ENCODE data around the gene PRDM2.

Gene PRDM2

DNA sequence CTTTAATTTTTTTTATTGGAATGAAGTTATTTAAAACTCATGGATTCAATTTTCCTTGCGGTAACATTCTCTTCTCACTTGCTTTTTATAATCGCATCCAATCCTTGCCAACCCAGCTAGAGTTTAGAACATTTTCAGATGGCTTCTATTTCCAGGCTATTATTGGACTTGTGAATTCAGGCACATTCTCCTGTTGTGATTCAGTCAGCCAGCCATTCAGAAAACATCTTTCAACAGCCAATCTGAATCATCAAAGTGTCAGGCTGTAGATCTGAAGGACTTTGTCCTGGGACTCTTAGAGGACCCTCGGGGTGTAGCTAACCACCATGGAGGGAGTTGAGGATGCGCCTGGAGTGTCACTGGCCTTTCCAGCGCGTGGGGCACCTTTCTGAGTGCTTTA lies 92.4 kb downstream of the PRDM2 start:
- no peak for DNase-seq (ENCODE audit: low spot score)

DNA sequence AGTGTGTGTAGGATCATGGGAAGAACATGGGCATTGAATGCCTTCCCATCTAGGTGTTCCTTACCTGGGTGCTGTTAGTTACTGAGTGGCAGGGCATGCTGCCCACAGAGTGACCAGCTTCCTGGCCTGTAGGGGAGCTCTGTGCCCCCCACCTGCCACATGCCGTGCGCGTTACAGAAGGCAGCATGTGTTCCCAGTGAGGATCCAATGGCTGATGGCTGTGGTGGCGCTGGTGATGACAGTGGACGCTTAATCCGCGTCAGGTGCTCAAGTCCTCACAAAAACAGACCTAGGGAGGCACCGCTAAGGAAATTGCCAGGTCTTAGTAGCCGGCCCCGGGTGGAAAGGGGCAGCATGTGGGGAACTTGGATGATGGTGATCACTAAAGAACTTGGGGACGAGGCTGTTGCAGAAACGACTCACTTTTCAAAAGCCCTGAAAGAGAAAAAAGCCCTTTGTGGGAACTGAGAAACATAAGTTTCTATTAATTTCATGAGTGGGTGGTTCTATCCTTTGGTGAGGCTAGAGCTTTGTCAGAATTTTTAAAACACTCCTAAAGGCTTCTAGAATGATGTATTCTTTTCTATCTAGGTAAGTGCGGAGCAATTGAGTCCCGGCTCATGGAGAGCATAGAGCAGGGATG lies 93.2 kb downstream of the PRDM2 start:
- no peak for DNase-seq (ENCODE audit: low spot score)

DNA sequence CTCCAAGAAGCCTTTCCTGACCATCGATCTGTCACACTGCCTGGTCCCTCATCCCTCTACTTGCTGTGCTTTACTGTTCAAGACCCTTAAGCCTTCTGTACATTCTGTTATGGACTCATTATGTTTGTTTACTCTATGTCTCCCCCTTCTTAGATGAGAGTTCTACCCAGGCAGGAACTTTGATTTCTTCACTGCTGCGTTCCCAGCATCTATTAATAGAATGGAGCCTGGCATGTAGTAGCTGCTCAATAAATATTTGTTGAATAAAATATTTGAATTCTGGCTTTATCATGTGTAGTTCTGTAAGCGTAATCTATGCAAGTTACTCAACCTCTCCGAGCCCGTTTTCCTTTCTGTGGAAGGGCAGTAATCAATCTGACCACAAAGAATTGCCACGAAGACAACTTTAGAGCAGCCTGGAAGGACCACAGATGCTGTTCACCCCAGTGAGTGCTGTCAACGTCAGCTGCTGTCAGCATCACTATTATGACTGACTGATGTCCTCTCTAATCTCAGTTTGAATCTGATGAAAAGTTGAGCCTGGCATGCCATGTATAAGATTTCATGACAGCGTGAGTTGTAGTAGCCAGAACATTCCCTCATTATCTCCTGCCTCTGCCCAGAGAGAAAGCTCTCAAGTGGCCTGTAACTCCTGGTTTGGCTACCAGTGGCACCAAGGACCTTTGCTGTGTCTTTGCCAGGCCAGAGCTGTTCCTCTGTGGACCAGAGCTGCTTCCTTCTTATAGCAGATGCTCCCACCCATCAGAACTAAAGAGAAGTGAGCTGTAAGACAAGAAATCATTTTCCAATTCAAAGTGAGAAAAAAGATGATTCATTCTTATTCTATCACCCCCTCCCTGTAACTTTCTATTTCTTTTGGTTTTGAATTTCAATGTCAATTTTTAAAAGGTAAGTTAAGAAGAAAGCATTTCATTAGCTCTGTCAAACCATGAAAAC lies 94.5 kb downstream of the PRDM2 start:
- no peak for DNase-seq (ENCODE audit: low spot score)

DNA sequence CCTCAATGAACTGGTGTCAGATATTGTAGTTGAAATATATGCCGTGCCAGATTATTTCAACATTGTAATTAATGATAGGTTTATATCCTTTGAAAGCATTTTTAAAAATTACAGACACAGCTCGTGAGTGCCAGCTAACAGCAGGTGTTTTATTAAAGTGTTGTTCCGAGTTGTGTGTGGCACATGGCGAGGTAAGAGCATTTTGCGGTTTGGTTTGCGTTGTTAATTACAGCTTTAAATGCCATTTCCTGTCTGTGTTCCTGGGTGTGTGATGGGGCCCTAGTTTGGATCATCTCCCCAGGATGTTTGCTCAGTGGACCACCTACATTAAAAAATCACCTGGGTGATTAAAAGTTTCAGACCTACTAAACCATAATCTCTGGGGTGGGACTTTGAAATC lies 97.4 kb downstream of the PRDM2 start:
- no peak for DNase-seq (ENCODE audit: low spot score)

DNA sequence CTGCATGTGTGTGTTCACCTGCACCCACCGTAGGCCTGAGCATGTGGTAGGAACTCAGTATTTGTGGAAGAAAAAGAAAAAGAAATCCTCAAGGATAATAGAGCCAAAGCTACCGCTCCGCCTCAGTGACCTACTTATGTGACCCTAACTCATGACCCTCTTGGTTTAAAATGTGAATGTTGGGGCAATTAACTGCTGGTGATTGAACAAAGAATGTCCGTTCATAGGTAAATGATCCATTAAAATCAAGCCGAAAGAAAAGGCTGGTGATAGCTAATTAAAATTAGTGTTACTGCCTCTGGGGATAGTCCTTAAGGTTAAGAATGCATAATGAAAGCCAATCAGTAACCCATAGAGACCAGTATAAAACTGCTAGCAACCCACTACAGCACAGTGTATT lies 98.1 kb downstream of the PRDM2 start:
- DNase-seq (ENCODE audit: low spot score), result no peak

DNA sequence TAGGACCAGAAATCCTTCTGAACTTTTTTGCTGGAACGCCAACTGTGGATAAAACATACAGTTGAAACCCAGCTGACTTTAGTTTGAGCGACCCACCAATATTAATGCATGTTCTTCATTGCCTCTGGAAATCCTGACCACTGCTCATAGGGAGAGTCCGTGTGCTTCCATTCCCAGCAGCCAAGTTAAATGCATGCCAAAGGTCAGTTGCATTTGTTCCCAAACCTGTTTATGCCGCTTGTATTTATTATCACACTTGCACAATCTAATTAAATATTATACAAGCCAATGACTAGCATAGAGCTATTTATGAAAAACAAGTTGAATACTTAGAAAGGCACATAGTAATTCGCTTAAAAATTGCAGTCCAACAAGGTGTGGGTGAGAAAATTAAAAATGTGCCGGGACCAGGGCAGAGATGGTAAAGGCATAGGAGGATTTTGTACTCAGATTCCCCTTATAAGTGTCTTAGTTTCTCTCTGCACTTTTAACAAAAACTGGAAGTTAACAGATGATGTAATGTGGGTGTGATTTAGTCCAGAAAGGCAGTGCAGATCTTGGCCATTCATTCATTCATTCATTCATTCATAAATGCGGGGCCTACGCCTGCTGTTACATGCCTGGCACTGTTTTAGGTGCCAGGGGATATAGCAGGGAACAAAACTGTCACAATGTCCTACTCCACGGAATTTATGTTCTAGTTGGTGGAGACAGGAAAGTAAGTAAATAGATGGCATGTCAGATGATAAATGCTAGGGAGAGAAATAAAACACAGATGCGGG lies 99.7 kb downstream of the PRDM2 start:
- no peak for DNase-seq (ENCODE audit: low spot score)

DNA sequence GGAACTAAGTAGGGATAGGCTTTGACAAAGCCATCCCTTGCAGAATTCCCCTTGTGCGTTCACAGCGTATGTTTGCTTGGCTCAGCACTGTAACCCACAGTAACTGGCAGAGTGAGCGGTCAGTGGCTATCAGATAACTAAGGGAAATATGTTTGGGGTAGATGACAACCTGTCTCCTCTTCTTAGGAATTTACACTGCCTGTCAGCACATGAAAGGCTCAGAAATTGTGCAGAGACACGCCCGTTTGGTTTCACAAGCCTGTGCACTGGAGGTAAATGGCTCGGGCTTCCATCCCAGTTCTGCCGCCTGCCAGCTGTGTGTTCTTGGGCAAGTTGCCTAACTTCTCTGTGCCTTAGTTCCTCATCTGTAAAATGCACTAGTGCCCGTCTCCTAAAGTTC lies 101.2 kb downstream of the PRDM2 start:
- no peak for DNase-seq (ENCODE audit: low spot score)

DNA sequence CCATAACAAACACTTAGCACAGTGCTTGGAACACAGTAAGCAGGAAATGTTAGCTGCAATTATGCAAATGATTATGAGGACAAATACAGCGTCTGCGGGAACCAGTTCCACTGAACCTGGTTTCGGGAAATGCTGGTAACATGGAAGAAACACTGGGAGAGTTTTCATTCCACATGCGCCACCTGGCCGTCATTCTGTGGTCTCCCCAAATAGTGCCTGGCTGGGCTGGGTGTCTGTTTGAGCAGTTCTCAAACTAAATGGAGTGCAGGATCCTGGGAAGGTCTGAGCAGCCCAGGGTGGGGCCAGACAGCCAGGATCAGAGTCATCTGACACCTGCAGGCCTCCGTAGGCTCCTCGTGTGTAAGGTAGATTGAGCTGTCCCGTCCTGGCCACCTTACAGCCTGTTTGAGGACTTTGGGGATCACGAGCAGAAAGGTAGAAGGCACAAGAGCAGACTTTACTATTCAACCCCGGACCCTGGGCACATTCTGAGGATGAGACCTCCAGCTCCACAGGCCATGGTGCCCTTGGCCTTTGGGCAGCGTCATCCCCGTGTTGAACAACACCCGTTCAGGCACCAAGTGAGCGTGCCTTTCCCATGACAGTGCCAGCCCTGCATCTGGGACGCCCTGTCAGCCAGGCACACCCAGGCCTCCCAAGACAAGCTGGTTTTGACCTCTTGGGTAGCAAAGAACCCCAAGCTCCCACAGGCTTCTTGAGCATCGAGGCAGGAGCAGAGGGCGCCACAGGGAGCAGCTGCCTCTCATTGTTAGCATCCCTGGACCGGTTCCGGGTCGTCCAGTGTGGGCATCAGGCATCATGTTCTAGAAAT lies 101.9 kb downstream of the PRDM2 start:
- no peak for DNase-seq (ENCODE audit: low spot score)

DNA sequence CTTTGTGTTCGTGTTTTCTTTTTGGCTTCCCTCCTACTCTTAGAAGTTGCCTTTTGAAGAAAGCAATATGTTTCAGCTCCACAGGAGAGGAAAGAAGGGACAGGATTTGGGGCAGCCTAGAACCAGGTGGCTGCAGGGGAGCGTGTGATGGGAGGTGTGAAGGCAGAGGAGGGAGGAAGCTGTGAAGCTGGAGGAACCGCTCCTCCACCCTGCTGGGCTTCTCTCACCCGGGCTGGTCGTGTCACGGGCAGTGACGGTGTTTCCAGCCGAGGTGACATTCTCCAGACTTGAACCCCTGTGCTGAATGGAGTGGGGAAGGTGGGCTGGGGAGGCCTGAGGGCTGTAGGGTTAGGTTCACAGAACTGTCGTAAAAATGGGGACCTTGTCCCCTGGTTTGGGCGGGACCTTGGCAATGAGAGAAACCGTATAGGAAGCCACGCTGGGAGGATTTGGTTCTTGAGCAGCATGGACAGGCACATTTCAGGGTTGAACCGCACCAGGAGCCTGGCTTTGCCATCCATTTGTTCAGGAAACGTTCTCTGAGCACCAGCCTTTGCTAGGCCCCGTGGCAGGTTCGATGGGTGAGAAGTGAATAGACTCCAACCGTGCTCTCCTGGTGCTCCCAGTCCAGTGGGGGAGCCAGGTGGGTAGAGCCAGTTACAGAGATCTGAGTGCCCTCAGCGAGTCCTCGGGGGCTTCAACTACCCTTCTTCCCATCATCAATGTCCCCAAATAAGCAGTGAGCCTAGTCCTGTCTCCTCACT lies 103.0 kb downstream of the PRDM2 start:
- DNase-seq (ENCODE audit: low spot score), result no peak

DNA sequence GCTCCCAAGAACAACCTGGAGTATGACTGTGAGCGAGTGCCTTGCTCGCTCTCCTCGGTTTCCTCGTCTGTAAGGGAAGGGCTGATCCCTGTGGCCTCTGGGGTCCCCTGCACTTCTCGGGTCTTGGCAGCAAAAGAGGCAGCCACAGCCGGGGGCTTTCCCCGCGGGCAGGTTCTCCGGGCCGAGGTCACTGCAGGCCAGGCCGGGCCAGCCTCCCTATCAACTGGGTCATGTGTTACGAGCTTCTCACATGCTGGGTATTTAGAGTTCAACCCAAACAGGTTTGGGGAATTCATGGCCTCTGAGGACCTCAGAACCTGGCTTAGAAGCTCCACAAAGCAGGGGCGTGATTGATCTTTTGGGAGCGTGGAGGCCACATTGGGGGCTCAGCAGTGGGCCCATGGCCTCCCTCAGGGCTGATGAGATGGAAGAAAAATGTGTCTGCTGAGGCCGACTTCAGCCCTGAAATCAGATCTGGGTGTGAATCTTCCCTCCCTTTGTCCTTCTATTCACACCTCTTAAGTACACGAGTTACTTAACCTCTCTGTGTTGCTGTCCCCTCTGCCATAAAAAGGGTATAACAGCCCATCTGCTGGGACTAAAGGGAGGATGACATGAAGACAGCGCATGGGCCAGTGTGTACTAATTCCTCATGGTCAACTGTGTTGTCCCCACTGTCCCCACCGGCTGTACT lies 103.7 kb downstream of the PRDM2 start:
- DNase-seq (ENCODE audit: low spot score), result no peak

DNA sequence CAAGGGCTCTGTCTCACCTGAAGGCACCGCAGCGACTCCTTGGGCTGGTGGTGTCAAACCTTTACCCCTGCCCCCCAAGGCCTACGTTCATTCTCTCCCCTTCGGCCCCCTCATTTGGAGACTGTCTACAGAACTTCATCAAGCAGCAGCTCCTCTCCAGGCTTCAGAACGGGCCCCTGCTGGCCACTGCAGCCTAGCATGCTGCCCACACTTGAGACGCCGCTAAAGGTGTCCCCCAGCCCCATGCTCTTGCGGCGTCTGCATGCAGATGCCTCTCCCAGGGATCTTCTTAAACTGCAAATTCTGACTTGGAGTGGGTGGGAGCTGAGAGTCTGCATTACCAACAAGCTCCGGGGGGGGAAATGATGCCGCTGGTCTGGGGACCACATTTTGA lies 104.2 kb downstream of the PRDM2 start:
- no peak for DNase-seq (ENCODE audit: low spot score)

DNA sequence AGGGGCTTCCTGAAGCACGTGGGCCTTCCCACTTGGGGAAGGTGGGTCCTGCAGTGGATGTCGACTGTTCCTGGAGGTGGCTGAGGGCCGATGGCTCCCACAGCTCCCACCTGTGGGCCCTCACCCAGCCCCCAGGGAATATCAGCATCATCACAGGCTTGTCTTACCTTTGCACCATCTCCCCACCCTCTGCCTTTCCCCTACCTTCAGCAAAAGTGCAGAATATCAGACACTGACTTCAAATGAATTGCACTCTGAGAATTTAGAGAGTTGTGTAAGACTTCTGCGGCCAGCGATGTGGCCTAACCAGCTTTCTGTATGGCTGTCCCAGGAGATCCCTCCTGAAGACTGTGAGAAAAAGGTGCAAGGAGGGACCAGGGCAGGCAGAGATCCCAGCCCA lies 105.4 kb downstream of the PRDM2 start:
- DNase-seq (ENCODE audit: low spot score), result no peak

DNA sequence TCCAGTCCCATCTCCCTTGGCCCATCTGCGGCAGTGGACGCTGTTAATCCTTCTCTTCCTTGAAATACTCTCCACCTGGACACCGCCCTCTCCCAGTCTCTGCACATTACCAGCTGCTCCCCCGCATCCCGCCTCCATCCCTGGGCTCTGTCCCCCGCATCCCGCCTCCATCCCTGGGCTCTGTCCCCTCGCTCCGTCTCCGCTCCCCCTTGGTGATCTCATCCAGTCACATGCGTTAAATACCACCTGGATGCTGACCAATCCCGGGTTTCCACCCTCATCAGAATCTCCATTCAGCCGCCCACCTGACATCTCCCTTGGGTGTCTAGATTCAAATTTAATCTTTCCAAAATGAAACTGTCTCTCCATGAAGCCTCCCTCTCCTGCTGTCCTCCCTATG lies 106.1 kb downstream of the PRDM2 start:
- no peak for DNase-seq (ENCODE audit: low spot score)

DNA sequence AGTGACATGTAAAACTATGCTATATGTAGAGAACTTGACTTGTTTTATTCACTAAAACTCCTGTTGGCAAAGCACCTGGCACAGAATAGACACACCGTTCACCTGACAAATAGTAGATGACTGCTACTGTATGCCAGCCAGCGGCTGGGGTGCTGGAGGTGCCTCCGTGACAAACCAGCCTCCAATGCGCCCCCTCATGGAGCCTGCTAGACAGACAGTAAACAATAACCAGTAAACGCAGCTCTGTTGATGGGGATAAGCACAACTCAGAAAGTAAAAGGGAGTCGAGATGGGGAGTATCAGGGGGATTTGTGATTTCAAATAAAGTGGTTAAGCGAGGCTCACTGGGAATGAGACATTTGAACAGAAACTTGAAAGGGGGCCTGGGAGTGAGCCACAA lies 107.2 kb downstream of the PRDM2 start:
- no peak for DNase-seq (ENCODE audit: low spot score)

DNA sequence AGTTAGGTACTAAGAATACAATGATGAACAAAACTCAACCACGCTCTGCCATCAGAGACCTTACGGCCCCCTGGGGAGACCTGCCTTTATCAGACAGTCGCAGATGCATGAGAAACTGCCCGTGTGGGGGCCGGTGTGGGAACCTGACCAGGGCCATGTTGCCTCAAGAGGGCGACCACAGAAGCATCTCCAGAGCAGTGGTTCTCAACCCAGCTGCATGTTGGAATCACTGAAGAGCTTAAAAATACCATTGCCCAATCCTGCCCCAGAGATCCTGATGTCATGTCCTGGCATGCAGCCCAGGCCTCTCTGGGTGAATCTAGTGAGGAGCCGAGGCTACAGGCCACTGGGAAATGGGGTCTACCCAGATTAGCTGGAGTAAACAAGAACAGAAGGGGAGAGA lies 108.7 kb downstream of the PRDM2 start:
- DNase-seq (ENCODE audit: low spot score), result no peak

DNA sequence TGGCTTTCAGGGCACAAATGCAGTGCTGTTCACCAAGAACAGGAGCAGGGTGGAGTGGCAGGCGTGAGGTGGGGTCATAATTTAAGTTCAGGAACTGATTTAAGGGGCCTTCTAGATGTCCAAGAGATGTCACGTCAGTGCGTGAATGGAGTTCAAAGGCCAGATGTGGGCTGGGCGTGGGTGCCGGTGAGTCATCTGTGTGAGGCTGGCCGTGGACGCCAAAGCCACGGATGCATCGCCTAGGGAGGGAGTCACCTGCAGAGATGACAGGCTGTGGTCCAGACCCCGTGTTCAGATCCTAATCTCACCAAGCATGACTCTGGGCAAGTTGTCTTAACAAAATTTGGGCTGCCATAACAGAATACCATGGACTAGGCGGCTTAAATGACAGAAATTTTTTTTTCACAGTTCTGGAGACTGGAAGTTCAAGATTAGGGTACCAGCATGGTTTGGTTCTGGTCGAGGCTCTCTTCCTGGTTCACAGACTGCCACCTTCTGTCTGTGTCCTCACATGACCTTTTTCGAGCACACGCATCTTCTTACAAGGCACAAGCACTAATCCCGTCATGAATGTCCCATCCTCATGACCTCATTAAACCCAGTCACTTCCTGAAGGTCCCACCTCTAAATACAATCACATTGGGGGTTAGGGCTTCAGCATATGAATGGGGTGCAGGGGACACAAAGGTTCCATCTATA lies 109.6 kb downstream of the PRDM2 start:
- DNase-seq (ENCODE audit: low spot score), result no peak

DNA sequence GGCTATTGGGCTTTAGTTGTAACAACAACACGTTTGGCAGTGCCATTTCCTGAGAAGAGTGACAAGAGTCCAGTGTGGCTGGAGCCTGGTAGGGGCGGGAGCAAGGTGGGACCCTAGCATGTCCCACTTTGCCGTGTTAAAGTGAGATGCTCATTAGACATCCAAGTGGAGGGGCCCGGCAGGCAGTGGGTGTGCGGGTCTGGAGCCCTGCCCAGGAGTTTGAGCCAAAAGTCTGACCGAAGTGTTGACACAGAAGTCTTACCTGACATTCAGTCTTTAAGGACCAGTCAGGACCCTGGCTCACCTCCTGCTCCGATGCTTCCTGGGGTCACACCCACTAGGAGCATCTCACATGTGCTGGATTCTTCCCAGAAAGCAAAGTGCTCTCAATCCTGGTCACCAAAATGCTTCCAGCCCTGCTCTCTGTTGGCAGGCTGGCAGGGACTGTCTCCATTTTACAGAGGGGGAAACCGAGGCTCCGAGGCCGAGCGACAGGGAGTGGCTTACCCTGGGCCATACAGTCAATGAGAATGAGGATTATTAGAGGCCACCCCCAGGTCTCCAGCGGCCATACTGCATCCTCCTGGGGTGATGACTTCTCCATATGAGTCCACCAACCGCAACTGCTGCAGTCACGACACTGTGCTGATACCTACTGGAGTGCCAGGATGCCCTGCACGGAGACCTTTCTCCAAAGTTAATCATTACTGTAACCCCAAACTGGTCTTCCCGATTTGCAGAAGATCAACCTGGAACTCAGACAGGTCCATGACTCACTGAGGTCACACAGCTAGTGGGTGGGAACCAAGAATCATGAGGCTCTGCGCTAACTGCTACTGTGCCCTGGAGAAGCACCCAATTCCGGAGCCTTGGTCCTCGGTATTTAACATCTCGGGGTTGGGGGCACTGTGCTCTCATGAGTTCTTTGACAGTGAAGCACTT lies 112.7 kb downstream of the PRDM2 start:
- peak; percentile 20 for DNase-seq (ENCODE audit: low spot score)

DNA sequence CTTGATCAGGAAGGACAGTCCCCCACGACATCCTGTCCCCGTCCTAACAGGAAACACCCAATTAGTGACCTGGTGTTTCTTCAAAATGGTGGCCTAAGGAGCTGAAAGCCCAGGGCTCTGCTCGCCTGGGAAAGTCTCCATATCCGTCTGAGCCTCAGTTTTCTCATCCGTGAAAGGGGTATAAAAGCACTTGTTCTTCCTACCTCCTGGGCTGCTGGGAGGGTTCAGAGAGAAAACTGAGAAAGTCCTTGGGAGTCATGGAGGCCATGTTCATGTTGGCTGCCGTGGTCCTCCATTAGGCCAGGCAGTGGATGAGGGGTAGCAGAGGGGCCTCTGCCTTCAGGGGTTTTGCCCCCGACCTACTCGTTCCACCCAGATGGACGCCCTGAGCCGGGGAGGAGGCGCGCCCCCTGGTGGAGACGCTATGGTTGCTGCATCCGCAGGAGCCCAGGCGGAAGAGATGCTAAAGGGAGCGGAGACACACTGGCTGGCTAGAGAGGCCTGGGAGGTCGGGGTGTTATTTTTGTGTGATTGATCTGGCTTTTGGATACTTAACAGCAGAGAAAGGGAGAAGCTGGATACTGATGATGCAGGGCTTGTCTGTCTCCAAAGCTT lies 113.5 kb downstream of the PRDM2 start:
- DNase-seq (ENCODE audit: low spot score), result no peak
